PC-9 (cell line): Measurements from ENCODE around the gene KRT14. TPM values are rescaled to one million over a fixed set of nuclear protein-coding genes. Genes with fewer than 3 reads are reported as not detected.
A peak's percentile ranks its signal among the peaks of the same experiment; 100 is the strongest.

ENCODE experiments used
- BruUV-seq: library from RNA; stranded (reverse); fragments of 400-500 nt; replicated peaks from 2 replicates; lab custom pipeline; 2021; lab: Mats Ljungman, UMichigan
- CTCF ChIA-PET: fragments of 300-600 bp; sonication (Branson Sonifier 250); formaldehyde crosslinking; loops from one replicate; lab custom pipeline; 2022; ENCODE audit warnings: antibody characterized with exemption; lab: Charles Lee
- POLR2A ChIA-PET: fragments of 300-600 bp; sonication (Branson Sonifier 250); formaldehyde crosslinking; loops from one replicate; lab custom pipeline; 2022; ENCODE audit warnings: antibody characterized with exemption; ENCODE audit not compliant: unreplicated experiment; lab: Charles Lee
- DNase-seq, 2 experiments: peaks; one replicate each; pipeline versions ENCODE4 v3.0.0 to v3.0.0-alpha.2; 2015 to 2022; ENCODE audit warnings: mixed read lengths in 1 of 2
- H2AFZ ChIP-seq: fragments of 200-600 bp; sonication (generic); 2 replicates; pipeline ENCODE4 v1.8.1; 2017; ENCODE audit warnings: antibody characterized with exemption
- H3F3A ChIP-seq: fragments of 200-600 bp; sonication (generic); 2 replicates; pipeline ENCODE4 v1.8.1; 2017; ENCODE audit warnings: antibody characterized with exemption, mild to moderate bottlenecking, low read depth; ENCODE audit not compliant: insufficient read depth
- H3K27ac ChIP-seq: fragments of 200-600 bp; sonication (generic); 2 replicates; pipeline ENCODE4 v1.6.1; 2016; ENCODE audit warnings: mixed run types
- H3K27me3 ChIP-seq: fragments of 200-600 bp; sonication (generic); 2 replicates; pipeline ENCODE4 v1.6.1; 2016; ENCODE audit warnings: low read depth, mixed run types; ENCODE audit not compliant: insufficient read depth
- H3K36me3 ChIP-seq: fragments of 200-600 bp; sonication (generic); 2 replicates; pipeline ENCODE4 v1.6.1; 2016; ENCODE audit warnings: low read depth, mixed run types
- H3K4me1 ChIP-seq: fragments of 200-600 bp; sonication (generic); replicated peaks from 2 replicates; pipeline ENCODE4 v1.6.1; 2016; ENCODE audit warnings: mixed run types; ENCODE audit not compliant: insufficient read depth
- H3K4me2 ChIP-seq: fragments of 200-600 bp; sonication (generic); 2 replicates; pipeline ENCODE4 v1.6.1; 2017; ENCODE audit warnings: mixed run types
- H3K4me3 ChIP-seq: fragments of 200-600 bp; sonication (generic); 2 replicates; pipeline ENCODE4 v1.6.1; 2016; ENCODE audit warnings: mixed run types
- H3K79me2 ChIP-seq: fragments of 200-600 bp; sonication (generic); 2 replicates; pipeline ENCODE4 v1.6.1; 2017; ENCODE audit warnings: low read depth, mixed run types
- H3K9me2 ChIP-seq: fragments of 200-600 bp; sonication (generic); 2 replicates; pipeline ENCODE4 v1.8.1; 2017; ENCODE audit warnings: mild to moderate bottlenecking; ENCODE audit not compliant: insufficient read depth
- H3K9me3 ChIP-seq: fragments of 200-600 bp; sonication (generic); 2 replicates; pipeline ENCODE4 v1.8.1; 2016; ENCODE audit warnings: low read depth; ENCODE audit not compliant: insufficient read depth
- H4K20me1 ChIP-seq: fragments of 200-600 bp; sonication (generic); 2 replicates; pipeline ENCODE4 v1.8.1; 2017; ENCODE audit not compliant: insufficient read depth
- CTCF ChIP-seq: fragments of 200-600 bp; sonication (generic); conservative IDR thresholded peaks from 2 replicates; pipeline ENCODE4 v1.6.1; 2017; ENCODE audit warnings: mixed run types, antibody characterized with exemption, mild to moderate bottlenecking, moderate library complexity
- EZH2 ChIP-seq: fragments of 200-600 bp; sonication (generic); IDR thresholded peaks from 2 replicates; pipeline ENCODE4 v1.8.0; 2017; ENCODE audit warnings: antibody characterized with exemption, low read depth
- intact Hi-C: fragments of 100-400 bp; cut with micrococcal nuclease; formaldehyde crosslinking; loops from one replicate; pipeline ENCODE4 v1.10.0; 2022; ENCODE audit not compliant: unreplicated experiment
- total RNA-seq: library from RNA; stranded (reverse); gene quantifications from 2 replicates; pipeline ENCODE4 v1.2.3, GENCODE V29; 2021

Gene KRT14
- total RNA-seq, 1 experiment from 2014 or later, result 2.2 TPM

DNA sequence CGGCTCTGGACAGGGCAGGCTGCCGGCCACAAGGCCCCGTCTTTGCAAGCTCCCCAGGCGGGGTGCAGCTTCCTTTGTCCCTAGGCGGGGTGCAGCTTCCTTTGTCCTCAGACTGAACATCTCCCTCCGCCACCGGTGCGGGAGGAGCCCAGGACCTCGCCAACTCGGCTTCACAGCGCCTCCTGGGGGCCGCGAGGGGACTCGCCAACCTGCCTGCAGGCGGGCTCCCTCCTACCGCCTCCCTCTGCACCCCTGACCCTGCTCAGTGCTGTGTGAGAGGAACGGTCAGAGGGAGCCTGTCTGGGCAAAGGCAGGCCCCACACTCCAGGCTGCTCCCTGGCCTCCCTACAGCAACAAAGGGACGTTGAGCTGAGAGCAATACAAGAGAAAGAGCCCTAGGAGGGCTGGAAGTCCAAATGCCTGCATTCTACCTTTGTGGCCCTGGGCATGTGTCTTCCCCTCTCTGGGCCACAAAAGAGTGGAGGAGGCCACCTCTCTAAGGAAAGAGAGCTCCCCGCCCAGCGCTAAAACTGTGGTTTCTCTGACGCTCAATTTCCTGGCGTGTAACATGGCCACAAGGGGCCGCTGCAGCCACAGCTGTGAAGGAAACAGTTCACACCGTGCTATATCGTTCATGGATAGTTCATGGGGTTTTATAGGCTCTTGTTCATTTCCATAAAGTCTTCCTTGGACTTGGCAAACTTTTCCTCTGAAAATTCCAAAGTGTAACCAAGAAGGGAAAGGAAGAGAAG is 37.7 kb downstream of the KRT14 start:
- no TSS peak for BruUV-seq
- TF ChIP-seq CTCF (peak; percentile 94), EZH2 (no peak)
- Histone ChIP-seq H3K36me3 (no peaks in the 10 kb centered on the region), H3K9me3 (no peaks in the 10 kb centered on the region), H3K4me3 (peak overlapping the region; percentile 53; the same call in 1 of the 2 replicates), H2AFZ (no peak overlapping the region), H3K27me3 (no peaks in the 10 kb centered on the region), H4K20me1 (no peaks in the 10 kb centered on the region), H3K27ac (peak overlapping the region; percentile 93), H3K9me2 (no peaks in the 10 kb centered on the region), H3K79me2 (peaks cover 12% of the 10 kb centered on the region; the same call in 1 of the 2 replicates), H3F3A (peaks cover 48% of the 10 kb centered on the region), H3K4me2 (peak overlapping the region; percentile 84), H3K4me1 (peaks cover 69% of the 10 kb centered on the region)
- intact Hi-C loops, result loop anchor here (1.0 to 10.0 kb wide), 14 partner anchors 19 to 934 kb away; partner anchors contain the start of genes KRT13, KRTAP2-3 and KRTAP2-4
- DNase-seq, result peak; percentile 85 to 92
- ChIA-PET CTCF (interaction anchor here (0.5 to 2.8 kb wide), 36 partner anchors 8 to 934 kb away, joined by 3 to 51 read pairs (median 6); partner anchors contain the start of genes KRT13, KRT15 and KRT19), POLR2A (interaction anchor here (0.6 to 2.4 kb wide), 21 partner anchors 15 to 1267 kb away, joined by 3 to 78 read pairs (median 5); partner anchors contain the start of genes EIF1, KRT13 and KRT19)

- H3K4me2 ChIP-seq, result peak overlapping the region; percentile 84
- H3K4me3 ChIP-seq, result peak overlapping the region; percentile 53; the same call in 1 of the 2 replicates
- H3K9me3 ChIP-seq, result no peaks in the 10 kb centered on the region
- H3K79me2 ChIP-seq, result peaks cover 12% of the 10 kb centered on the region; the same call in 1 of the 2 replicates
- H3K27me3 ChIP-seq, result no peaks in the 10 kb centered on the region
- CTCF ChIA-PET, result interaction anchor here (0.6 to 2.8 kb wide), 29 partner anchors 7 to 933 kb away, joined by 3 to 51 read pairs (median 7); partner anchors contain the start of genes KRT13, KRT15 and KRT19
- H3K27ac ChIP-seq, result peak overlapping the region; percentile 93
- H3F3A ChIP-seq, result peaks cover 48% of the 10 kb centered on the region
- H3K4me1 ChIP-seq, result peaks cover 68% of the 10 kb centered on the region
- no peak for TF ChIP-seq EZH2
- TF ChIP-seq CTCF, result no peak
- H4K20me1 ChIP-seq, result no peaks in the 10 kb centered on the region
- H3K9me2 ChIP-seq, result no peaks in the 10 kb centered on the region
- TSS peak; percentile 92 for BruUV-seq
- POLR2A ChIA-PET, result interaction anchor here (0.5 to 2.4 kb wide), 18 partner anchors 16 to 1267 kb away, joined by 3 to 78 read pairs (median 5); partner anchors contain the start of genes EIF1, KRT13, KRT19 and SMARCE1
- H2AFZ ChIP-seq, result no peak overlapping the region
- H3K36me3 ChIP-seq, result no peaks in the 10 kb centered on the region
- intact Hi-C loops, result loop anchor here (1.0 to 10.0 kb wide), 10 partner anchors 18 to 745 kb away; partner anchors contain the start of genes KRT13, KRTAP2-3 and KRTAP2-4
- DNase-seq, result peak; percentile 94 to 96
These were observed 38.5 kb downstream of the KRT14 start for GRCh38 chr17:41547921-41548843.
